ENCODE data around the gene STK17A. TPM values are rescaled to one million over a fixed set of nuclear protein-coding genes. Genes with fewer than 3 reads are reported as not detected.
"Not testable (repeated sequence)": the region's sequence is repeated elsewhere in the genome, so short reads cannot be mapped to it uniquely, and the experiment has no call there.

STK17A gene
- polyA plus RNA-seq, 3 donors = 2.8 to 14.1 (median 9.5) TPM

DNA sequence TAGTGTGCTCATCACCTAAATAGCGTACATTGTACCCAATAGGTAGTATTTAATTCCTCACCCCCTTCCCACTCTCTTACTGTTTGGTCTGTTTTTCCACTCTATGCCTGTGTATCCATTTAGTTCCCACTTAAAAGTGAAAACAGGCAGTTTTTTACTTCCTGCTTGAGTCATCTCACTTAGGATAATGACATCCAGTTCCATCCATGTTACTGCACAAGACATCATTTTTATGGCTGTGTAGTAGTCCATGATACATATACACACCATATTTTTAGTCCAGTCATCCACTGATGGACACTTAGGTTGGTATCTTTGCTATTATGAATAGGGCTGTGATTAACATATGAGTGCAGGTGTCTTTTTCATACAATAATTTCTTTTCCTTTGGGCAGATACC, 10.1 kb downstream of the STK17A start:
- Histone ChIP-seq H3K9ac (ENCODE audit: insufficient read depth, low read length, poor library complexity, severe bottlenecking) (no peak overlapping the region), H3K4me2 (replicated peaks; ENCODE audit: extremely low read depth, low read length, poor library complexity, severe bottlenecking) (no peak overlapping the region), H2AFZ (ENCODE audit: insufficient read depth, low read depth, low read length, poor library complexity, severe bottlenecking) (no peak overlapping the region), H3K79me2 (ENCODE audit: insufficient read depth, low read length) (peaks cover 13% of the 10 kb centered on the region), H4K20me1 (ENCODE audit: insufficient read depth, low read length) (peaks cover 17% of the 10 kb centered on the region), H3K4me3 (replicated peaks in 1 of 3; ENCODE audit: low read depth in 2 of 3, low read length in 3 of 3) (no peak overlapping the region), H3K4me1 (ENCODE audit: control insufficient read depth in 1 of 2, insufficient read depth in 2 of 2, low read length in 2 of 2) (no peaks in the 10 kb centered on the region), H3K27me3 (ENCODE audit: control insufficient read depth in 2 of 2, insufficient read depth in 2 of 2, low read length in 2 of 2) (no peaks in the 10 kb centered on the region), H3K9me3 (replicated peaks in 1 of 2; ENCODE audit: control insufficient read depth in 1 of 2, insufficient read depth in 1 of 2, low read length in 2 of 2) (no peaks in the 10 kb centered on the region), H3K36me3 (replicated peaks in 1 of 2; ENCODE audit: control insufficient read depth in 1 of 2, insufficient read depth in 2 of 2, low read length in 2 of 2) (peaks cover 6 to 9% of the 10 kb centered on the region in 2 donors), H3K27ac (ENCODE audit: low read depth in 1 of 2, low read length in 2 of 2) (no peak overlapping the region)
- DNase-seq = no peak
- TF ChIP-seq, protein P1, sequence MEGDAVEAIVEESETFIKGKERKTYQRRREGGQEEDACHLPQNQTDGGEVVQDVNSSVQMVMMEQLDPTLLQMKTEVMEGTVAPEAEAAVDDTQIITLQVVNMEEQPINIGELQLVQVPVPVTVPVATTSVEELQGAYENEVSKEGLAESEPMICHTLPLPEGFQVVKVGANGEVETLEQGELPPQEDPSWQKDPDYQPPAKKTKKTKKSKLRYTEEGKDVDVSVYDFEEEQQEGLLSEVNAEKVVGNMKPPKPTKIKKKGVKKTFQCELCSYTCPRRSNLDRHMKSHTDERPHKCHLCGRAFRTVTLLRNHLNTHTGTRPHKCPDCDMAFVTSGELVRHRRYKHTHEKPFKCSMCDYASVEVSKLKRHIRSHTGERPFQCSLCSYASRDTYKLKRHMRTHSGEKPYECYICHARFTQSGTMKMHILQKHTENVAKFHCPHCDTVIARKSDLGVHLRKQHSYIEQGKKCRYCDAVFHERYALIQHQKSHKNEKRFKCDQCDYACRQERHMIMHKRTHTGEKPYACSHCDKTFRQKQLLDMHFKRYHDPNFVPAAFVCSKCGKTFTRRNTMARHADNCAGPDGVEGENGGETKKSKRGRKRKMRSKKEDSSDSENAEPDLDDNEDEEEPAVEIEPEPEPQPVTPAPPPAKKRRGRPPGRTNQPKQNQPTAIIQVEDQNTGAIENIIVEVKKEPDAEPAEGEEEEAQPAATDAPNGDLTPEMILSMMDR (IDR thresholded peaks at IDR 0.05) = no peak
- Mint-ChIP-seq H3K27me3 (ENCODE audit: low read depth in 3 of 3) (peaks cover 1 to 4% (median 1%) of the 10 kb centered on the region in 3 donors), H3K4me1 (peaks cover 12% of the 10 kb centered on the region), H3K36me3 (peaks cover 10 to 20% of the 10 kb centered on the region in 2 donors), H3K9me3 (no peaks in the 10 kb centered on the region), H3K4me3 (no peak overlapping the region), H3K27ac (peak overlapping the region in 1 of 7 donors; percentile 22)
- WGBS (ENCODE audit: insufficient coverage) = no CpG with 5 or more reads among the region's 1 CpG
- intact Hi-C loops (cut with micrococcal nuclease) = no loop called here

DNA sequence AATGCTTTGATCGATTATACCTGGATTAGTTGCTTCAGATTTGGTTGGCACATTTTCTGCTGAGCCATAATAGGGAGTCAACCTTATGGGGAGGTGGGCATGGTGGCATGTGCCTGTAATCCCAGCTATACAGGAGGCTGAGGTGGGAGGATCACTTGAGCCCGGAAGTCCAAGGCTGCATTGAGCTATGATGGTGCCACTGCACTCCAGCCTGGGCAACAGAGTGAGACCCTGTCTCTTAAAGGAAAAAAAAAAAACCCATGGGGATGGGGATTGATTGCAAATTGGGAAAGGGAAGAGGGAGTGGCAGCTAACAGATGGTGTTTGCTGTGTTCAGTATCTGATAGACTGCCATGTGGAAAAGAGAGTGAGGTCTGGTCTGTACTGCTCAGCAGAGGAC, 11.1 kb downstream of the STK17A start:
- Histone ChIP-seq H3K27me3 (ENCODE audit: control insufficient read depth in 2 of 2, insufficient read depth in 2 of 2, low read length in 2 of 2) (no peaks in the 10 kb centered on the region), H4K20me1 (ENCODE audit: insufficient read depth, low read length) (peaks cover 17% of the 10 kb centered on the region), H3K4me3 (replicated peaks in 1 of 3; ENCODE audit: low read depth in 2 of 3, low read length in 3 of 3) (no peak overlapping the region), H3K9ac (ENCODE audit: insufficient read depth, low read length, poor library complexity, severe bottlenecking) (no peak overlapping the region), H3K36me3 (replicated peaks in 1 of 2; ENCODE audit: control insufficient read depth in 1 of 2, insufficient read depth in 2 of 2, low read length in 2 of 2) (peaks cover 9 to 13% of the 10 kb centered on the region in 2 donors), H2AFZ (ENCODE audit: insufficient read depth, low read depth, low read length, poor library complexity, severe bottlenecking) (no peak overlapping the region), H3K9me3 (replicated peaks in 1 of 2; ENCODE audit: control insufficient read depth in 1 of 2, insufficient read depth in 1 of 2, low read length in 2 of 2) (no peaks in the 10 kb centered on the region), H3K79me2 (ENCODE audit: insufficient read depth, low read length) (peaks cover 6% of the 10 kb centered on the region), H3K27ac (ENCODE audit: low read depth in 1 of 2, low read length in 2 of 2) (no peak overlapping the region), H3K4me1 (ENCODE audit: control insufficient read depth in 1 of 2, insufficient read depth in 2 of 2, low read length in 2 of 2) (no peaks in the 10 kb centered on the region), H3K4me2 (replicated peaks; ENCODE audit: extremely low read depth, low read length, poor library complexity, severe bottlenecking) (no peak overlapping the region)
- TF ChIP-seq, protein P1 (IDR thresholded peaks at IDR 0.05) = no peak
- H3K36me3 Mint-ChIP-seq = peaks cover 17 to 30% of the 10 kb centered on the region in 2 donors
- intact Hi-C loops (cut with micrococcal nuclease) = no loop called here
- H3K27me3 Mint-ChIP-seq (ENCODE audit: low read depth in 3 of 3) = peaks cover 0 to 4% (median 1%) of the 10 kb centered on the region in 3 donors
- 100% methylated on average over 2 of the region's 2 CpGs for WGBS (ENCODE audit: insufficient coverage)
- no peak for DNase-seq
- peaks cover 12% of the 10 kb centered on the region for H3K4me1 Mint-ChIP-seq
- H3K27ac Mint-ChIP-seq = peak overlapping the region in 1 of 7 donors; percentile 32
- no peak overlapping the region for H3K4me3 Mint-ChIP-seq
- no peaks in the 10 kb centered on the region for H3K9me3 Mint-ChIP-seq

DNA sequence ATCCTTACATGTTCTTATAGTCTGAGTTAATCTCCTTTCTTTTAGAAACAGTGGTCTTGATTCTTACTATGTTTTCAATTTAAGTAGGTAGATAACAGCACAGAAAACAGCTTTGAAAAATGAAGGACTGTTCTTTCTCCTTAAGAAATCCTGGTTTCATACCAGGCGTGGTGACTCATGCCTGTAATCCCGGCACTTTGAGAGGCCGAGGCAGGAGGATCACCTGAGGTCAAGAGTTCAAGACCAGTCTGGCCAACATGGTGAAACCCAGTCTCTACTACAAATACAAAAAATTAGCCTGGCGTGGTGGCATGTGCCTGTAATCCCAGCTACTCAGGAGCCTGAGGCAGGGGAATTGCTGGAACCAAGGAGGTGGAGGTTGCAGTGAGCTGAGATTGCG, 13.5 kb downstream of the STK17A start:
- H3K27ac ChIP-seq (ENCODE audit: low read depth in 1 of 2, low read length in 2 of 2); H3K9me3 ChIP-seq (replicated peaks in 1 of 2; ENCODE audit: control insufficient read depth in 1 of 2, insufficient read depth in 1 of 2, low read length in 2 of 2); intact Hi-C loops (cut with micrococcal nuclease); H3K4me3 Mint-ChIP-seq; H2AFZ ChIP-seq (ENCODE audit: insufficient read depth, low read depth, low read length, poor library complexity, severe bottlenecking); H3K4me1 Mint-ChIP-seq; H3K79me2 ChIP-seq (ENCODE audit: insufficient read depth, low read length); H3K27me3 ChIP-seq (ENCODE audit: control insufficient read depth in 2 of 2, insufficient read depth in 2 of 2, low read length in 2 of 2); H3K4me1 ChIP-seq (ENCODE audit: control insufficient read depth in 1 of 2, insufficient read depth in 2 of 2, low read length in 2 of 2); H3K4me2 ChIP-seq (replicated peaks; ENCODE audit: extremely low read depth, low read length, poor library complexity, severe bottlenecking); DNase-seq; H3K4me3 ChIP-seq (replicated peaks in 1 of 3; ENCODE audit: low read depth in 2 of 3, low read length in 3 of 3); H4K20me1 ChIP-seq (ENCODE audit: insufficient read depth, low read length); H3K9ac ChIP-seq (ENCODE audit: insufficient read depth, low read length, poor library complexity, severe bottlenecking); H3K9me3 Mint-ChIP-seq; H3K27me3 Mint-ChIP-seq (ENCODE audit: low read depth in 3 of 3): not testable (repeated sequence)
- H3K27ac Mint-ChIP-seq = peak overlapping the region in 2 of 7 donors; percentile 21 to 50
- peaks cover 12 to 25% of the 10 kb centered on the region in 2 donors for H3K36me3 ChIP-seq (replicated peaks in 1 of 2; ENCODE audit: control insufficient read depth in 1 of 2, insufficient read depth in 2 of 2, low read length in 2 of 2)
- peaks cover 28 to 40% of the 10 kb centered on the region in 2 donors for H3K36me3 Mint-ChIP-seq
- 83% methylated on average over 1 of the region's 5 CpGs for WGBS (ENCODE audit: insufficient coverage)

All from CD14-positive monocyte (primary cell).